Fibroblast of skin of scalp (primary cell): Measurements from ENCODE around the gene PPIG.
"Not testable (repeated sequence)": the region's sequence is repeated elsewhere in the genome, so short reads cannot be mapped to it uniquely, and the experiment has no call there.

Experiments
- DNase-seq: peaks from one replicate; pipeline ENCODE4 v3.0.0-alpha.2; 2013

The PPIG gene

DNA sequence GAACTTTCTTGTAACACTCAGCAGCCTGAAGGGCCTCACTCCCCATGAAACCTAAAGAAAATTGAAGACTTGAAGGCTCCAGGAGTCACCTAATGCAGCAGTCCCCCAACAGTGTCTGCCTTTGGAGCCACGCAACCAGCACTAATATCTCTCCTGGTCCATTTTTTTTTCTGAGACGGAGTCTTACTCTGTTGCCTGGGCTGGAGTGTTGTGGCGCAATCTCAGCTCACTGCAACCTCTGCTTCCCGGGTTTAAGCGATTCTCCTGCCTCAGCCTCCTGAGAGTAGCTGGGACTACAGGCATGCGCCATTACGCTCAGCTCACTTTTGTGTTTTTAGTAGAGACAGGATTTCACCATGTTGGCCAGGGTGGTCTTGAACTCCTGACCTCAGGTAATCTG, 12.4 kb downstream of the PPIG start:
- not testable (repeated sequence) for DNase-seq

DNA sequence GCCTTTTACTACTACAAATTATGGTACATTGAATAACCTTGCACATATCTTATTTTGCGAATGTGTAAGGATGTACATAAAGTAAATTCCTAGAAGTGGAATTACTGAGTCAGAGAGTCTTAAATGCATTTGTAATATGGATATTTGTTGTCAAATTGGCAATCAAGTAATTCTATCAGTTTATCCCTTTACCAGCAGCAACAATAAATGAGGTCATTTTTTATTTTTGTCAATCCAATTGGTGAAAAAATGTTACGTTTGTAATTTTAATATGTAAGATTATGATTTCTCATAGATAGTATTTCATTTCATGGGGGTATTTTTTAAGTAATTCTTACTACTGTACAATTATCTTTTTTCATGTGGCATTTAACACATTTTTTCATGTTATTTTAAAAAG, 14.8 kb downstream of the PPIG start:
- no peak for DNase-seq

DNA sequence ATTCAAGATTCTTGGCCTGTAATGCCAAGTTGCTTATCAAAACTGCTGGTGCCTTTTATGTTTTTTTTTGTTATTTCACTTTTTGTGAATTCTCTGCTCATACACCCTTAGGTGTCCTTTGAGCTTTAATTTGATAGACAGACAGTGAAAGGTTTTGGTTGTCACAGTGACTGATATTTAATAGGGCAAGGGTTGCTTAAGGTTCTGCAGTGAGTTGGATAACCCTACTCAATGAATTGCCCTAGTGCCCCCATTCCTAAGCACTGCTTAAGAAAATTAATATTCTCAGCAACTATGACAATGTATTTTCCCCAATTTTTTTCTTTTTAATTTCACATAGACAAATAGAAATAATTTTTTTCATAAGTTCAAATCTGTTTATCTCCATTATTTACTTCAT, 15.4 kb downstream of the PPIG start:
- no peak for DNase-seq

DNA sequence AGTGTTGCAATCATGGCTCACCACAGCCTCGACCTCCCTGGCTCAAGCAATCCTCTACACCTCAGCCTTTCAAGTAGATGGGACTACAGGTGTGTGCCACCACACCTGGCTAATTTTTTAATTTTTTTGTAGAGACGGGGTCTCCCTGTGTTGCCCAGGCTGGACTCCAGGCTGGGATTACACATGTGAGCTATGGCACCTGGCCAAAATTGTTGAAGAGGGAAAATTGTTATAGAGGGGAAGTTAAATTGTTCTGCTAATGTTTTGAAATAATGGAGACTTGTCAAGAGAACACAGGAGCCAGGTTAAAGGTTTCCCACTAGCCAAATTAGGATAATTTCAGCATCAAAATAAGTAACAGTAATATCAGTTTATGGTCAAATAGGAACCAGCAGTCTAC, 25.1 kb downstream of the PPIG start:
- no peak for DNase-seq

DNA sequence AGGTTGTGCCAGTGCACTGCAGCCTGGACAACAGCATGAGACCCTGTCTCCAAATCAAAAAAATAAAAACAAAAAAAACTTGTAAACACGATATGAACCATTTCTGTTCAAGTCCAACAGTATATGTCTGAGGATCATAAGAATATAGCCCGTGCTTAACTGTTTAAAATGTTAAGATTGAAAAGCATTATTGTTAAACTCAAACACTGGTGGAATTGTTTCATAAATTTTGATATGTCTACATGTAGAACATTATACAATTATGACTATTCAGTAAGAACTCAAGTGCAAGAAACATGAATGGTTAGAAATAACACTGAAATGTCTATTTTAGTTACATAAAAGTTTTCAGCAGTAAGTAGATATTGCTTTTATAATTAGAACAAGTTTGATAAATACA, 29.7 kb downstream of the PPIG start:
- DNase-seq: no peak

DNA sequence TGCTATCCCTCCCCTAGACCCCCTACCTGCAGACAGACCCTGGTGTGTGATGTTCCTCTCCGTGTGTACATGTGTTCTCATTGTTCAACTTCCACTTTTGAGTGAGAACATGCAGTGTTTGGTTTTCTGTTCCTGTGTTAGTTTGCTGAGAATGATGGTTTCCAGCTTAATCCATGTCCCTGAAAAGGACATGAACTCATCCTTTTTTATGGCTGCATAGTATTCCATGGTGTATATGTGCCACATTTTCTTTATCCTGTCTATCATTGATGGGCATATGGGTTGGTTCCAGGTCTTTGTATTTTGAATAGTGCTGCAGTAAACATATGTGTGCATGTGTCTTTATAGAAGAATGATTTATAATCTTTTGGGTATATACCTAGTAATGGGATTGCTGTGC, 31.8 kb downstream of the PPIG start:
- not testable (repeated sequence) for DNase-seq

DNA sequence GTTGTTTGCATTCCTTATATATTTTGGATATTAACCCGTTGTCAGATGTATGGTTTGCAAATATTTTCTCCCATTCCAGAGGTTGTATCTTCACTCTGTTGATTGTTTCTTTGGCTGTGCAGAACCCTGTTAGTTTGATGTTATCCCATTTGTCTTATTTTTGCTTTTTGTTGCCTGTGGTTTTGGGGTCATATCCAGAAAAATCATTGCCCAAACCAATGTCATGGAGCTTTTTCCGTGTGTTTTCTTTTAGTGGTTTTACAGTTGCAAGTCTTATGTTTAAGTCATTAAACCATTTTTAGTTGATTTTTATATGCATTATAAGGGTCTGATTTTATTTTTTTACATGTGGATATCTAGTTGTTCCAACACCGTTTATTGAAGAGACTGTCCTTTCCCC, 35.8 kb downstream of the PPIG start:
- peak; percentile 12 for DNase-seq

DNA sequence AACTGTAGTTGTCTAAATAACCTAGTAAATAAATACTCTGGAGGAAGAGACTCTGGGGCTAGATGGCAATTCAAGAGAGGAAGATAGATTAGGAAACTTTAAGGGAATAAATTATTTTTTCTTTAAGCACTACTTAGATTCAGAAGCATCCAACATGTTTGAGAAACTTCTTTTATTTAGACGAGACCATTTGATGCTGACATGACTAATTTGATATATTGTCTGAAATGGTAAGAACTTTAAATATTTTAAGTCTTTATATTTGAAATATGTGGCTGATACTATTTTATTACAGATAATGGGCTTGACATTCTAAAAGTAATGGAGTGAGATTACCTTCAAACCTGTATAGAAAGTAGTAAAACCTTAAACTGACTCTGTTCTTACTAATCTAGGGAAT, 36.4 kb downstream of the PPIG start:
- DNase-seq: no peak

DNA sequence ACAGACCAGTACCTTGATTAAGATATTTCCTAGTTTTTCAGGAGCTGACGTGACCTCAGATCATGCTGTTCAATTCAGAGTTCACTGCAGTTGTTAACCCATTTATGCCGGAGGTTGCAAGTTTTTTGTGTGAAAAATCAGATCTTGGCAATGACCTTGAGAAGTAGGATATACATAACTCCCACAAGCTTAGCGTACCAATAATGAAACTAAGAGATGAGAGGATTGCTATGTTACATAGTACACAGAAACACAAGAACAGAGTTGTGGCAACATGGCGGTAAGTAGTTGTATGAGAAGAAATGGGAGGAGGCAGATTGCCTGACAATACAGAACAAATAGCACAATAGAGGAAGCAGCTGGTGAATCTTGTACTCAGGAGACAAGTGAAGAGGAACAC, 39.1 kb downstream of the PPIG start:
- DNase-seq: no peak

DNA sequence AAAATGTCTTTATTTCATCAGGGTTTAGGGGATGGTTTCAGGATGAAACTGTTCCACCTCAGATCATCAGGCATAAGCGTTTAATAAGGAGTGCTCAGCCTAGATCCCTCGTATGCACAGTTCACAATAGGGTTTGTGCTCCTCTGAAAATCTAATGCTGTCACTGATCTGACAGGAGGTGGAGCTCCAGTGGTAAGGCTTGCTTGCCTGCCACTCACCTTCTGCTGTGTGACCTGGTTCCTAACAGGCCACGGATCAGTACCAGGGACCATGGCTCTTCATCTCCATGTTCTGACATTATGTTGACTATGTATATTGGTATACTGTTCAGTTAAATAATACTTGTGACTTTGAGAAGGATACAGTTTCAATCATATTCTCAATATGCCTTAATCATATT, 41.6 kb downstream of the PPIG start:
- DNase-seq: no peak

DNA sequence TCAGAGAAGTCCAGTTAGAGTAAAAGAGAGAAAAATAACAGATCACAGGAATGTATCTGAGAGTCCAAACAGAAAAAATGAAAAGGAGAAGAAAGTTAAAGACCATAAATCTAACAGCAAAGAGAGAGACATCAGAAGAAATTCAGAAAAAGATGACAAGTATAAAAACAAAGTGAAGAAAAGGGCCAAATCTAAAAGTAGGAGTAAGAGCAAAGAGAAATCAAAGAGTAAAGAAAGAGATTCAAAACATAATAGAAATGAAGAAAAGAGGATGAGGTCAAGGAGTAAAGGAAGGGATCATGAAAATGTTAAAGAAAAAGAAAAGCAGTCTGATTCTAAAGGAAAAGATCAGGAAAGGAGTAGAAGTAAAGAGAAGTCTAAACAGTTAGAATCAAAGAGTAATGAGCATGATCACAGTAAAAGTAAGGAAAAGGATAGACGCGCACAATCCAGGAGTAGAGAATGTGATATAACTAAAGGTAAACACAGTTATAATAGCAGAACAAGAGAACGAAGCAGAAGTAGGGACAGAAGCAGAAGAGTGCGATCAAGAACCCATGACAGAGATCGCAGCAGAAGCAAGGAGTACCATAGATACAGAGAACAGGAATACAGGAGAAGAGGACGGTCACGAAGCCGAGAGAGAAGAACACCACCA, 52.4 kb downstream of the PPIG start:
- DNase-seq: no peak

DNA sequence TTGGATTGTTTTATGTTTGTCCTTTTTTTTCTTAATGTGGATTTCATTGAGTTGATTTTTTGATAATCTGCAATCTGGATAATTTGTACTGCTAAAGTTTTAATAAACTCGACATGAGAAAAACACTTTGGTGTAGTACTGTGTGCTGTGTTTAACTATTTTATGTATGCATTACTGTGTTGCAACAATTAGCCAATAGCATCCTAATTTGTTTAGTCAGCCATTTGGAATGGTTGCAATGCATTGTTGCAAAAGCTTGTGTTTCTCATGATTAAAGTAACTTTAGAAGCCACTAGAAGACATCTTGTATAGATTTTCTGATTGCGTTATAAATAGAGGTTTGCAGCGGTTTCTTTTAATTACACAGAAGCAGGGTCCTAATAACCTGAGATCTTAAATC, 53.5 kb downstream of the PPIG start:
- peak; percentile 77 for DNase-seq

DNA sequence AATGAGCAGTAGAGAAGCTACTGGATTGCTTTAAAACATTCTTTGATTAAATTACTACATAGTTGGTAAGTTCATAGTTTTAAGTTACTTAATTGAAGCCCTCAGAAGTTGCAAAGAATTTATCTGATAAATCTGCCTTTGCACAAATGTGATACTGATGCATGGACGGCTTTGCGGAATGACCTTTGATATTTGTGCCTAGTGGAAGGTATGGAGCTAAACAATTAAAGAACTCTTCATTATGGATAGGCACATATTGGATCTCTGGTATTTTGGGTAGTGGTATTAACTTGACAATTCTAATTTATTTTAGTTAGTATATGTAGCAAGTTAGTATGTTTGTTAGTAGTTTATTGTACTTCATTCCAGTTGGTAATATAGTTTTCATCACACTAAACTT, 56.0 kb downstream of the PPIG start:
- no peak for DNase-seq

DNA sequence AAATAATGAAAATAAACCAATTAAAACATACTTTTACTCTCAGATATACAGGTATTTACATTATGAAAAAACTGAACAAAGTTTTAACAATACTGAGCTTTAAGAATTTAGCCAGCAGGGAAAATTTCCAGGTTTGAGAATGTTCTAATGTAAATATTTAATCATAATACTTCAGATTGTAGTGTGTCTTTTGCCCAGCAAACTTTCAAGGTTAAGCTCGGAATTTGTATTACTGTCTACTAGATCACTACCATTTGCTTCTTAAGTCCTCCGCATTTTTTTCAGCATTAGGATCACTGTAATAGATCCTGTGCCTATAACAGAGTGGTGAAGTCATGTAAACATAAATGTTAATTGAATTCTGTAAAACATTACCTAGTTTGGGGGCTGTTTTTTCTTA, 57.3 kb downstream of the PPIG start:
- DNase-seq: no peak

DNA sequence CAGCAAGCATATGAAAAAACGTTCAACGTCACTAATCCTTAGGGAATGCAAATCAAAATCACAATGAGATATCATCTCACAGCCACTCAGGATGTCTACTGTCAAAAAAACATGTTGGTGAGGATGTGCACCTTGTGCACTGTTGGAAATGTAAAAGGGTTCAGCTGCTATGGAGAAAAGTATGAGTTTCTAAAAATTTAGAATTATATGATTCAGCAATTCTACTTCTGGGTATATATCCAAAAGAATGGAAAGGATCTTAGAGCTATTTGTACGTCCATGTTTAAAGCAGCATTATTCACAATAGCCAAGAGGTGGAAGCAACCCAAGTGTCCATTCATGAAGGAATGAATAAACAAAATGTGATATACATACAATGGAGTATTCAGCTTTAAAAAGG, 60.0 kb downstream of the PPIG start:
- DNase-seq: no peak

DNA sequence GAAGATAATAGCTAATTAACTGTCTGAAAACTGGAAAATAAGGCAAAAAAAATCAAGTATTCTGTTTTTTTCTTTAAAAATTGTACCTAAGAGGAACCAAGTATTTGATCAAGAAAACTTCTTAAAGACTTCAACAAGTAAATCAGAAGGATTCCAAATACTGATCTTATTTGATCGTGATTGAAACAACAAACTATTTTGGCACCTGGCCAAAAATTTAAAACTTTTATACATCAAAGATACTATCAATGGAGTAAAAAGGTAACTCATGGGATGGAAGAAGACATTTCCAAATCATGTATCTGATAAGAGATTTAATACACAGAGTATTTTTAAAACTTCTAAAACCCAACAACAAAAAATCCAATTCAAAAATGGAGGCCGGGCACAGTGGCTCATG, 63.3 kb downstream of the PPIG start:
- no peak for DNase-seq

DNA sequence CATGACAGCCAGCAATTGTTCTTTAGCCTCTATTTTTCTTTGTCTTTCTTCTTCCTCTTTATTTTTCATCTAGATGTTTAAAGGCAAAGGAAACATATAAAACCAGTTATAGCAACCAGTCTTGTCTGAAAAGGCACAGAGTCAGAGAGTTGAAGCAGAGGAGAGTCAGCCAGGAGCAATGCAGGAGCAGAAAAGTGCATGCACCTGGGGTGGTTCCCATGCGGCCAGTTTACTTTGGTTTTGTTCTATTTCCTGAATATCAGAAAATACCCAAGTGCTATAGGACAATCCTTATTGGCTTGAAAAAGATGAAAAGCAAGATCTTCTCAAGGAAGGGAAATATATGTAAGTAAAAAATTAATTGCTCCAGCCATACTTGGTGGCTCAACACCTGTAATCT, 65.1 kb downstream of the PPIG start:
- no peak for DNase-seq

DNA sequence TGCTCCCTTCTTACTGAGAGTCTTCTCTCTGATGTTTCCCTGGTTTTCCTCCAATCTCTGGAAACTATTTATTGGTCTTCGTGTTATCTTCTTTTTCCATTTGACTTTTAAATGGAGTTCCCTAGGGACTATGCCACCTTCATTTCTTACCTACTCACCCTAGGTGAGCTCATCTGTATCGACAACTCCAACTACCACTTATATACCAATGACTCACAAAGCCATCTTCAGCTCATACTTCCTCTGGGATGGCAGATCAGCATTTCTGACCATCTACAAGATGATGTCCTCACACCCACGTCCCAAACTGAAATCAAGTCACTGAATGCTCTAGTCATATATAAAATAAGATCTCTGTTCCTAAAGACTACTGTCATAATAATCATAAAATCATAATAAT, 69.5 kb downstream of the PPIG start:
- DNase-seq: no peak

DNA sequence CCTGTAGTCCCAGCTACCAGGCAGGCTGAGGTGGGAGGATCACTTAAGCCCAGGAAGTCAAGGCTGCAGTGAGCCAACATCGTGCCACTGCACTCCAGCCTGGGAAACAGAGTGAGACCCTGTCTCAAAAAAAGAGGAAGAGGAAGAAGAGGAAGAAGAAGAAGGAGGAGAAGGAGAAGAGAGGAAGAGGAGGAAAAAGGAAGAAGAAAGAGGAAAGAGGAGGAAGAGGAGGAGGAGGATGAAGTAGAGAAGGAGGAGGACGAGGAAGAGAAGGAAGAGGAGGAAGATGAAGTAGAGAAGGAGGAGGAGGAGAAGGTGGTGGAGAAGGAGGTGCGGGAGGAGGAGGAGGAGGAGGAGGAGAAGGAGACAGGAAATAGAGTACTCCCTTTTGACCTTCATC, 72.0 kb downstream of the PPIG start:
- no peak for DNase-seq

DNA sequence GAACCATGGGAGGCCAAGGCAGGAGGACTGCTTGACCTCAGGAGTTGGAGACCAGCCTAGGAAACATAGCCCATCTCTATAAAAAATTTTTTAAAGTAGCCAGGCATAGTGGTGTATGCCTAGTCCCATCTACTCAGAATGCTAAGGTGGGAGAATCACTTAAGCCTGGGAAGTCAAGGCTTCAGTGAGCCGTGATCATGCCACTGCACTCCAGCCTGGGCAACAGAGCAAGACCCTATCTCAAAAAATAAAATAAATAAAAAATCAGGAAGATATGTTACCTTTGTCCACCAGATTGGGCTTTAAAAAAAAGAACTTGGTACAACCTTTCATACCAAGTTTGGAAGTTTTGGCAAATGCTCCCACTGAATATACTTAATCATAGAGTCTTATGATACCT, 74.7 kb downstream of the PPIG start:
- DNase-seq: no peak

DNA sequence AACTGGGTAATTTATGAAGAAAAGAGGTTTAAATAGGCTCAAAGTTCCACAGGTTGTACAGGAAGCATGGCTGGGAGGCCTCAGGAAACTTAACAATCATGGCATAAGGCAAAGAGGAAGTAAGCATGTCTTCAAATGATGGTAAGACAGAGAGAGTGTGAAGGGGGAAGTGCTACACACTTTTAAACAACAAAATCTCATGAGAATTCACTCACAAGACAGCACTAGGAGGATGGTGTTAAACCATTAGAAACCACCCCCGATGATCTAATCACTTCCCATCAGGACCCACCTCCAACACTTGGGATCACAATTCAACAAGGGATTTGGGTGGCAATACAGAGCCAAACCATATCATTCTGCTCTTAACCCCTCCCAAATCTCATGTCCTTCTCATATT, 75.2 kb downstream of the PPIG start:
- DNase-seq: no peak

DNA sequence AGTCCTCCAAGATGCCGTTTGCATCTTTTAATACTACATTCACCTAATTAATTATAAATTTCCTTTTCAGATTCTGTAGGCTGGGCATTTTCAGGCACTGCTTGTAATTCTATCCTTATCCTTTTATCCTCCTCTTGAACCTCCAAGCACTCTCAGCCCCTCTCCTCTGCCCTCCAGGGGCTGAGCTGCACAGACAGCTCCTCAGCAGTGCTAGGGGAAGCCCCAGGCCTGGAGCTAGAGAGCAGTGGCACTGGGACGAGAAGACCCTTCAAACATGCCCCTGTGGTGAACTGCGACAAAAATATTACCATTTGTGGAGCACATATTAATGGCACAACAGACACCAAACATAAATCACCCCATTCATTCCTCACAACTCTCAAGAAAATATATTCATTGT, 77.1 kb downstream of the PPIG start:
- no peak for DNase-seq

DNA sequence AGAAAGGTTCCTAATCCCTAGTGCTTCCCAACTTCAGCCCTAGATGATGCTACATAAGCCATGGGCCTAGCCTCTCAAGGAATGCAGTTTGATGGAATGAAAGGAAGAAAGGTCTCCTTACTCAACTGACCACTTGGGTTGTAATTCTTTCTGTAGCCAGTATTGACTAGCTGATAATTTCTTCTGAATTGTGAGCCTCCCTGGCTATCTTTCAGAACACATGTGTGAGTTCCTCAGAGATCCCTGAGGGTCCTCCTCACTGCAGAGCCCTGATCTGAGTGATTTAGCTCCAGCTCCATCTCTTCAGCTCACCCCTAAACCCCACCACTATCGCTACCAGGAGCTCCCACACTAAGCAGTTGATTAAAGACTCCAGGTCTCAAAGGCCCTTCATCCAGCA, 78.6 kb downstream of the PPIG start:
- no peak for DNase-seq

DNA sequence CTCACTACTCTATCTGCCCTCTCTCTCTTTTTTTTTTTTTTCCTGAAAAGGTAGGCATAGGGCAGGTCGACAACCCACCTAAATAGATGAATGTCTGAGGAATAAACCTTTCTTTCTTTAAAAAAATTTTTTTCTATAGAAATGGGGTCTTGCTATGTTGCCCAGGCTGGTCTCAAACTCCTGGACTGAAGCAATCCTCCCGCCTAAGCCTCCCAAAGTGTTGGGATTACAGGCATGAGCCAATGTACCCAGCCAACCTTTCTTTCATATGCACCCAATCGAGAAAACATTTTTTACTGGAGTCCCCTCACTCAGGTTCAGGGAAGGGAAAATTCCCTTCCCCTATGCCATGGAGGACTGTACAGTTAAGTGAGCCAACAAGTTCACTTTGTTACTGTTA, 79.1 kb downstream of the PPIG start:
- no peak for DNase-seq

DNA sequence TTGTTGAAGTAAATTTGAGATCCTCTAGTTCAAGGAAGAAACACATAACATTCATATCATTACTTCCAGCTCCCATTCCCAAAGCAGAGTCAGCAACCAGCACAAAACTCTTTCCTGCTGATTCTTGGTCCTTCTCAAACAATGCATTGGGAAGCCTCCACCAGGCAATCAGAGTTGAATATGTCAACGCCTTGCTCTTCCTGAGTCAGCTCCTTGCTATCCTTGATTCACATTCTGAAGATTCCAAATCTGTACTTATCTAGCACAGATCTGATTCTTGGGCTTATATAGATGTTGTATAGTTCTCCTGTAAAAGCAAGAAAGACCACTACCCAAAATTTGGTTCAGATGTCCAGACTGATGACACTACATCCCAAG, 80.4 kb downstream of the PPIG start:
- DNase-seq: peak; percentile 22
